Peyer's patch (tissue), 4 donors: Measurements from ENCODE around the gene TEAD1.

Source experiments
- POLR2A ChIP-seq, 2 donors: fragments of 450-650 bp; IDR thresholded peaks; one replicate each; pipeline ENCODE4 v1.5.1; 2017; ENCODE audit warnings: antibody characterized with exemption in 2 of 2, mild to moderate bottlenecking in 2 of 2, moderate library complexity in 2 of 2
- TF ChIP-seq, protein P1 (sequence below), 6 experiments: fragments of 450-650 bp in 4 of 6; fragments of 200-600 bp in 2 of 6; sonication (generic) in 1 of 6; IDR thresholded peaks; one replicate each; pipeline ENCODE4 v1.5.1; 2017 to 2019; ENCODE audit warnings: antibody characterized with exemption in 6 of 6, mild to moderate bottlenecking in 3 of 6, moderate library complexity in 1 of 6

DNA sequence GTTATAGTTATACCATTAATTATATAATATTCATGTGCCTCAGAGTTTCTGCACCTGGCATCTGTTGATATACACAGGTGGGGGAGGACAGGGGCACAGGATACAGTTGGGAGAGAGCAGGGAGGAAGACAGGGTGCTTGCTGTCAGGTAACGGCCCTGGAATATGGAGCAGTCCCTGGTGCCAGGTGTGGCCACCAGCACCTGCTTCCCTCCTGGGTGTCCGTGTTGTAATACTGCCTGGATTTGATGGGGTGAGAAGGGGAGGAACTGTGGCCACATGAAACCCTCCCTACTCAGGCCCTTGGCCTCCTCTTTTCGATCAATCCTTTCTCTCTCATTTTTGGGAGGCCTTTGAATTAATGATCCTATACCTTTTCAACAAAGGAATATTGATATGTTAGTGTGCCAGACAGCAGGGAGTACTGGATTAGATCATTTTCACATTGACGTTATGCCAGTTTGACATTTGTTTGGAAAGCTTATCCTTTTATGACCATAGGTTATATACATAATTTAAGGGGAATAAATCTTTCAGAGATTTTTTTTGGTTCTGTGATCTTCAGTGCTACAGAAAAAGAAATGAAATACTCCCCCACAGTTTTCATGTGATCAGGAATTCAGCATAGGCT lies 88.6 kb downstream of the TEAD1 start:
- TF ChIP-seq, protein P1, sequence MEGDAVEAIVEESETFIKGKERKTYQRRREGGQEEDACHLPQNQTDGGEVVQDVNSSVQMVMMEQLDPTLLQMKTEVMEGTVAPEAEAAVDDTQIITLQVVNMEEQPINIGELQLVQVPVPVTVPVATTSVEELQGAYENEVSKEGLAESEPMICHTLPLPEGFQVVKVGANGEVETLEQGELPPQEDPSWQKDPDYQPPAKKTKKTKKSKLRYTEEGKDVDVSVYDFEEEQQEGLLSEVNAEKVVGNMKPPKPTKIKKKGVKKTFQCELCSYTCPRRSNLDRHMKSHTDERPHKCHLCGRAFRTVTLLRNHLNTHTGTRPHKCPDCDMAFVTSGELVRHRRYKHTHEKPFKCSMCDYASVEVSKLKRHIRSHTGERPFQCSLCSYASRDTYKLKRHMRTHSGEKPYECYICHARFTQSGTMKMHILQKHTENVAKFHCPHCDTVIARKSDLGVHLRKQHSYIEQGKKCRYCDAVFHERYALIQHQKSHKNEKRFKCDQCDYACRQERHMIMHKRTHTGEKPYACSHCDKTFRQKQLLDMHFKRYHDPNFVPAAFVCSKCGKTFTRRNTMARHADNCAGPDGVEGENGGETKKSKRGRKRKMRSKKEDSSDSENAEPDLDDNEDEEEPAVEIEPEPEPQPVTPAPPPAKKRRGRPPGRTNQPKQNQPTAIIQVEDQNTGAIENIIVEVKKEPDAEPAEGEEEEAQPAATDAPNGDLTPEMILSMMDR (IDR thresholded peaks at IDR 0.05): no peak
- TF ChIP-seq POLR2A (IDR thresholded peaks at IDR 0.05): no peak
